GM18499 (cell line): ENCODE results near the gene MEN1.

Experiments used
- ATAC-seq: cut with Tn5 transposase; IDR thresholded peaks from one replicate; pipeline ENCODE4 v1.9.1; 2021; ENCODE audit warnings: moderate number of reproducible peaks; ENCODE audit not compliant: insufficient read depth, unreplicated experiment

Gene MEN1

GRCh38 chr11:64803158-64803845 is 7.0 kb downstream of the MEN1 start, which contains the start of gene MAP4K2:
TSS of gene MAP4K2 (minus strand) at chr11:64803214. CDS start at chr11:64803149, 65 bp downstream.
- ATAC-seq: no peak

GRCh38 chr11:64802370-64803157 is 7.8 kb downstream of the MEN1 start:
- no peak for ATAC-seq

- ATAC-seq: no peak
Measured at GRCh38 chr11:64801561-64802369, 8.6 kb downstream of the MEN1 start.

GRCh38 chr11:64801158-64801464 is 9.2 kb downstream of the MEN1 start:
- ATAC-seq: no peak

GRCh38 chr11:64800303-64801157 is 9.8 kb downstream of the MEN1 start:
- ATAC-seq: no peak

GRCh38 chr11:64799623-64800302 is 10.6 kb downstream of the MEN1 start:
- no peak for ATAC-seq

- ATAC-seq: no peak
Measured at GRCh38 chr11:64799256-64799622, 11.1 kb downstream of the MEN1 start.

- ATAC-seq: no peak
Measured at GRCh38 chr11:64796757-64797541, 13.4 kb downstream of the MEN1 start.

GRCh38 chr11:64796047-64796756 is 14.1 kb downstream of the MEN1 start:
- ATAC-seq: no peak

- ATAC-seq: no peak
Measured at GRCh38 chr11:64794526-64794925, 15.8 kb downstream of the MEN1 start.

GRCh38 chr11:64793271-64794160 is 16.8 kb downstream of the MEN1 start:
- no peak for ATAC-seq

- no peak for ATAC-seq
Measured at GRCh38 chr11:64792482-64792881, 17.9 kb downstream of the MEN1 start.

GRCh38 chr11:64791781-64792291 is 18.5 kb downstream of the MEN1 start:
- no peak for ATAC-seq

GRCh38 chr11:64790205-64791095 is 19.9 kb downstream of the MEN1 start:
- ATAC-seq: no peak

GRCh38 chr11:64789331-64790204 is 20.8 kb downstream of the MEN1 start:
- no peak for ATAC-seq
